SK-N-DZ (cell line): ENCODE measurements around the gene ACOT9.
"Not testable (repeated sequence)": the region's sequence is repeated elsewhere in the genome, so short reads cannot be mapped to it uniquely, and the experiment has no call there.

Experiments
- DNase-seq: peaks from one replicate; pipeline ENCODE4 v3.0.0-alpha.2; 2015; ENCODE audit warnings: low spot score

Gene ACOT9

GRCh38 chrX:23765868-23766267 is 22.8 kb upstream of the ACOT9 start:
- no peak for DNase-seq

DNA sequence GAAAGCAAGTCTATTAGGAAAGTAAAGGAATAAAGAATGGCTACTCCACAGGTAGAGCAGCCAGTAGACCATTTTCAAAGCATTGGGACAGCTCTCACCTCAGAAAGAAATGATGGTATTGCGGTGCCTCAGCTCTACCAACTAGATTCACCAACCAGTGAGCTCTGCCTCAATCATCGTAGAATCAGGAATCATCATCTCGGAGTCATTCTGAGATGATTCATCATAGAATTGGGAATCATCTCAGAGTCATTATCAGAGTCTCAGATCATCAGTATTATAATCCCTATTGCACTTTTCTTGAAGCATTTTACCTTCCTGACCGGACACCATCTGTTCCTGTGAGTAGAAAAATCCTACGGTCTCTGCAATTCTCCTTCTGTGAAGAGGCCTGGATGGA is 22.4 kb upstream of the ACOT9 start:
- DNase-seq: no peak

DNA sequence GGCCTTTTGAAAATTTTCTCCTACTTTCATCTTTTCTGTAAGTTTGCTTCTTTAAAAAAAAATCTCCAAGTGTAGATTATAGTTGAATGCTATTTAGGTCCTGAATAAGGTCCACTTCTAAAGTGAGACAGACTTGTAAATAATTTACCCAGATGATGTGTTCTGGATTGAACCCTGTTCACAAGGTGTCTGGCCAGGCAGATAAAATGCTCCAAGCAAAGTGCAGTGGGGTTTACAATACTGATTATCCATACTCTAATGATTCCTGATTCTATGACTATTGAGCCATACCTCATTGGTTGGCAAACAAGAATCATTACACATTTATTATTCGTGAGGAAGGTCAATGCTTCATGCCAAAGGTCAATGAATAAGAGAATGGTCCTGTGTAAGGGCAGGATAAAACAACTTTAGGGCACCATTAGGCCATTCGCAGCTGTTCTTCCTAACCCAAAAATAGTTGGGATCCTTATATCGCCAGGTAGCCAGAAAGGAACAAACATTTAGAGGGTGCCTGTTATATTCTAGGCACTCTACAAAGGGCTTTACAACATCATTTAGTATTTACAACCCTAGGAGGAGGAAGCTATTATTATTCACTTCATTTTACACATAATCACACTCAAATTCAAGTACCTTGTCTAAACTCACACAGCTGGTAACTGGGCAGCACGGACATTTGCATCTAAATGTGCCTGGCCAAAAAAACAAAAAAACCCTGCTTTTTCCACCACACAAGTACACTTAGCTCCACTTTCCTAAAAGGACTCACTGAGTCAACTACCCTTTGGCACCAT is 21.3 kb upstream of the ACOT9 start:
- no peak for DNase-seq

GRCh38 chrX:23759821-23760220 is 16.7 kb upstream of the ACOT9 start:
- DNase-seq: no peak

- DNase-seq: peak; percentile 40
Observed at GRCh38 chrX:23756165-23756564, 13.1 kb upstream of the ACOT9 start.

DNA sequence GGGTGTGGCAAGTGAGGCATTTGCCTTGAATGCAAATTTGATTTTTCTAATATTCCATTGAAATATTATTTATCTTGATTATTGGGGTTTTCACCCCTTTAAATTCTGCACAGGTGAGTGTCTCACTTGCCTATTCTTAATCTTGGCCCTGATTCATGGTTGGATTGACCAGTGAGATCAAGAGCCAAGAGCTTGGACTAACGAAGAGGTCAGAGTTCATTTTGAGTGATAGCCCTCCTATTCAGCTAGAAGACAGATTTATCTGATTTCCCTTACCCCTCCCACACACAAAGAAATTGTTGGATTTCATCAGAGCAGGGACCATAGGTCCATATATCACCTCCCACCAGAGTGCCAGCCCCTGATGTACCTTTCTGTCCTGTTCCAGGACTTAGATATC is 11.6 kb upstream of the ACOT9 start:
- DNase-seq: no peak

- no peak for DNase-seq
Observed at GRCh38 chrX:23752740-23753415, 9.8 kb upstream of the ACOT9 start.

- DNase-seq: no peak
Observed at GRCh38 chrX:23749576-23749975, 6.5 kb upstream of the ACOT9 start.

DNA sequence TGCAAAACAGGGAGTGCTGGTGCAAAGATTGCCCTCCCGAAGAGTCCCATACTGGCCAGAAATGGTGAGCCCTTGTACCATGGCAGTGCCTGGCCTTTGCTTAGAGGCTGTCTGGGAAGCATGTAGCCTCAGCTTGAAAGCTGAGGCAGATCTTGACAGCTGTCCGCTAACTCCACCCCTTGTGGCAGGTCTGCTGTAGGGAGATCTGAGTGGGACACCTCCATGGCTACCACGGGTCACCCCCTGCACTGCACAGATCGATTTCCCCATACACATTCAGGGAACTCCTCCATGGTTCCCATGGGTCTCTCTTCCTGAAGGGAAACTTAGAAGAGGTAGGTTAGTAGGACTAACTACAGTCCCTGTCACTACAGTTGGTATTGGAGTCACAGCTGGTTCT is 6.1 kb upstream of the ACOT9 start:
- DNase-seq: no peak

DNA sequence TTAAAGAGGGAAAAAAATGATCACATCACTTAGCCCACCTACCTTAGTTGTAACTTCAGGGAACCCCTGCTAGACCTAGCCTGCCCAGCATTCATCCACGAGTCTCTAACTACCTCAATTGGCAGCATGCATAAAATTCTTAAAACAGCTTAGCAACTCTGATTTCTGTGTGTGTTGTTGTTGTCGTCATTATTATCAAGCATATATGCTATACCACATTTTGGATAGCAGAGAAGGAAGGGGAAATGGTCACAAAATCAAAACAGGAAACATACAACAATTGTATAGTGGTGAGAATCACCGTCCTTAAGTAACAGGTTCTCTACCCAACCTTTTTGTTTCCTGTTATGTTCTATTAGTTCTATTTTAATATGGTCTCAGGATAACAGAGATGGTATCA is 2.7 kb upstream of the ACOT9 start:
- no peak for DNase-seq

- not testable (repeated sequence) for DNase-seq
Observed at GRCh38 chrX:23743623-23743971, 521 bp upstream of the ACOT9 start.

GRCh38 chrX:23742174-23742696 is 841 bp downstream of the ACOT9 start:
- peak; percentile 1 for DNase-seq

- DNase-seq: no peak
Observed at GRCh38 chrX:23737413-23737812, 5.7 kb downstream of the ACOT9 start.

DNA sequence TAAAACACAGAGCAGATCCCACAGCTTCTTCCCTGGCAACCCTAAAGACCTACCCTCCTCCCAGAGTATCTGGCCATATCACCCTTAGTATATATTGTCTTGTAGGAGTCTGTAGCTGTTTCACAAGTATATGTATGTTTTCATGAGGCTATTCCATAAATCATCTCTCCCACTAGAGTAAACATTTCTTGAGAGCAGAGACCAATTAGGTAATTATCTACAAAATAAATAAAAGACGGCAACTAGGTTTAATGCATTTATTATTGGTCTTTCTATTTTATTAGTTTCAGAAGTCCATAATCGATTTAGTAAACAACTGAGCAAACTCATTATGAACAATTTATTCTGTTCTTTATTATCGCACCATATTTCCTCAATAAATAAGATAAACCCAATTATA is 7.0 kb downstream of the ACOT9 start:
- no peak for DNase-seq

GRCh38 chrX:23732704-23733103 is 10.4 kb downstream of the ACOT9 start:
- no peak for DNase-seq

- no peak for DNase-seq
Observed at GRCh38 chrX:23731951-23732350, 11.1 kb downstream of the ACOT9 start.

- DNase-seq: no peak
Observed at GRCh38 chrX:23729214-23729613, 13.9 kb downstream of the ACOT9 start.

DNA sequence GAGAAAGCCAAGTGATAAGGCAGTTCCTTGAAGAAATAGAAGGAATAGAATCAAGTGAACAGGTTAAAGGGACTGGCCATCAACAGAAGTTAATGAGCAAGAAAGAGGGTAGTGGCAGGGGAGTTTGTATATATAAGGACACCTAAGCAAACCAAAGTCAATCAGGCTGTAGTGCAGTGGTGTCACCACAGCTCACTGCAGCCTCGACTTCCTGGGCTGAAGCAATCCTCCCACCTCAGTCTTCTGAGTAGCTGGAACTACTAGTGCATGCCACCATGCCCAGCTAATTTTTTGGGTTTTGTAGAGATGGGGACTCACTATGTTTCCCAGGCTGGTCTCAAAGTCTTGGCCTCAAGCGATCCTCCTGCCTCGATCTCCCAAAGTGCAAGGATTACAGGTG is 15.9 kb downstream of the ACOT9 start:
- no peak for DNase-seq

DNA sequence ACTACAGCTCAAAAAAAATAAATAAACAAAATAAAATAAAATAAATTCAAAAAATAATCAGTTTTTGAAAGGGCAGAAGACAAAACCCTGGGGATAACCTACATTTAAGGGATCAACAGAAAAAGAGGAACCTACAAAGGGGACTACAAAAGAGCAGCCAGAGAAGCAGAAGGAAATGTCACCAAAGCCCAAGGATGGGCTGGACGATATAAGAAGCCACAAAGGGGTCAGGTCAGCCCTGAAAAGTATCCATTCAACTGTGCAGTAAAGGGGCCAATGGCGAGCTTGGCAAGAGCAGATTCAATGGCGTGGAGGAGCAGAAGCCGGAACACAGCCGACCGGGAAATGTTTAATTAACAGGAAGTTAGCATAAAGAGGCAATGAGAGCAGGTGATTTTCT is 16.9 kb downstream of the ACOT9 start:
- DNase-seq: no peak

GRCh38 chrX:23720117-23720677 is 22.9 kb downstream of the ACOT9 start:
- DNase-seq: no peak

- no peak for DNase-seq
Observed at GRCh38 chrX:23705235-23705634, 37.8 kb downstream of the ACOT9 start.

DNA sequence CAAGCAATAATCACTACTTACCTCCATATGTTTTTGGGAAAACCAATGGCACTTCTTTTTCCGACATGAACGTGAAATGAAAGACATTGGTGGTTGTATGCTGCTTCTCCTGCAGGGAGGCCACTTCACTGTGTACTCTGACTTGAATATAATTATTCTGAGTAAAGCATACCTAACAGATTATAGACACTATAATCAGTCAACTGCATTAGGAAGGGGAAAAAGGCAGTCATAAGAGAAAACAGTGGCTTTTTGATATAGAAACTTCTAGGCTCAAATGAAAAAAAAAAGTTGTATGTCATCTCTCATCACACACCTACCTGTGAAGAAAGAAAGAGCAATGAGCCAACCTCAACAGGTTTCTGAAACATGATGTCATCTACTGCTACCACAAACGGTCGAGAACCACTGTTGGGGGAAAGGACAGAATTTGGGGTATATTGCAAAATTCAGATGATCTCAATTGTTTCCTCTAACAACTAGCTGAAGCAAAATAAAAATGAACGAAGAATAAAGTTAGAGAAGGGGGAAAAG is 38.3 kb downstream of the ACOT9 start:
- no peak for DNase-seq
